PFSK-1 (cell line): ENCODE results near the gene SPSB4.

Experiments used
- POLR2AphosphoS5 ChIP-seq: IDR thresholded peaks from 2 replicates; pipeline ENCODE4 v1.6.1; 2012; ENCODE audit warnings: low read depth, mild to moderate bottlenecking, control low read depth, low read length, moderate library complexity
- TAF1 ChIP-seq: IDR thresholded peaks from 2 replicates; pipeline ENCODE4 v1.6.1; 2012; ENCODE audit warnings: low read length, control low read depth, borderline replicate concordance; ENCODE audit not compliant: insufficient read depth
- TF ChIP-seq, protein P1 (sequence below), 2 experiments: IDR thresholded peaks; 2 replicates each; pipeline versions ENCODE4 v1.6.1 to v1.8.0; 2011 to 2012; ENCODE audit warnings: low read depth in 2 of 2, low read length in 2 of 2, control low read depth in 1 of 2, inconsistent platforms in 1 of 2, mild to moderate bottlenecking in 1 of 2, moderate library complexity in 1 of 2; ENCODE audit not compliant: insufficient read depth in 1 of 2

DNA sequence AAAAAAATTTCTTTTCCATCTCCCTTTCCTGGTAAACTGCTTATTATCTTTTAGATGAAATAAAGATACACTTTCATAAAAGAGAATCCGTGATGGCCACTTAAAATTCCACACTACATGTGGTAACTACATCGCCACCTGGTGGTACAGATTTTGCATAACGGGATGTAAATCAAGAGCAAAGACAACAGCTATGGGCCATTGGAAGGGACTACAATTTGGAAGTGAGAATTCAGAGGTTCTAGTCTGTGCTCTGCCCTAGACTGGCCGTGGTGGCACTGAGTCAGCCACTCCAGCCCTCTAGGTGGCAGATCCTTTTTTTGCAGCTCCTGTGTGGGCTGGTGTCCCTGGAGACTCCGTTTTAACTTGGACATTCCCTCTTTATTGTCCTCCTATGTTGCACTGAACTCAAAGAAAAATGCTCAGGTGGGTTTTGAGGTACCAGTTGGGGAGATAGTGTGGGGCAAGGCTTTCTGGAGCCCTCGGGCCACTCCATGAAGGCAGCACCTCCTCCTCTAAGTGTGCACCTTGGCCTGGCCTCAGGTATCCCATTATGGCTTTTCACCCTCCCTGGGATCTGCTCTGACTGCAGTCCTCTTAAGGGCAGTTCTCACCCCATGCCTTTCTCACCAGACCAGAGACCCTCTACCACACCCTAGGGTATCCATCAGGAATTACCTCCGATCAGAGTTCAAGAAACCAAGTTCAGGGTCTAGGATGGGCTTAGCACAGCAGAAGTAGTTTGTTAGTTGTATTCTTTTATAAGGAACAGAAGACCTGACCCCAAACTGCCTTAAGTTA, 54.9 kb downstream of the SPSB4 start:
- TF ChIP-seq POLR2AphosphoS5 (no peak), TAF1 (no peak)
- TF ChIP-seq, protein P1, sequence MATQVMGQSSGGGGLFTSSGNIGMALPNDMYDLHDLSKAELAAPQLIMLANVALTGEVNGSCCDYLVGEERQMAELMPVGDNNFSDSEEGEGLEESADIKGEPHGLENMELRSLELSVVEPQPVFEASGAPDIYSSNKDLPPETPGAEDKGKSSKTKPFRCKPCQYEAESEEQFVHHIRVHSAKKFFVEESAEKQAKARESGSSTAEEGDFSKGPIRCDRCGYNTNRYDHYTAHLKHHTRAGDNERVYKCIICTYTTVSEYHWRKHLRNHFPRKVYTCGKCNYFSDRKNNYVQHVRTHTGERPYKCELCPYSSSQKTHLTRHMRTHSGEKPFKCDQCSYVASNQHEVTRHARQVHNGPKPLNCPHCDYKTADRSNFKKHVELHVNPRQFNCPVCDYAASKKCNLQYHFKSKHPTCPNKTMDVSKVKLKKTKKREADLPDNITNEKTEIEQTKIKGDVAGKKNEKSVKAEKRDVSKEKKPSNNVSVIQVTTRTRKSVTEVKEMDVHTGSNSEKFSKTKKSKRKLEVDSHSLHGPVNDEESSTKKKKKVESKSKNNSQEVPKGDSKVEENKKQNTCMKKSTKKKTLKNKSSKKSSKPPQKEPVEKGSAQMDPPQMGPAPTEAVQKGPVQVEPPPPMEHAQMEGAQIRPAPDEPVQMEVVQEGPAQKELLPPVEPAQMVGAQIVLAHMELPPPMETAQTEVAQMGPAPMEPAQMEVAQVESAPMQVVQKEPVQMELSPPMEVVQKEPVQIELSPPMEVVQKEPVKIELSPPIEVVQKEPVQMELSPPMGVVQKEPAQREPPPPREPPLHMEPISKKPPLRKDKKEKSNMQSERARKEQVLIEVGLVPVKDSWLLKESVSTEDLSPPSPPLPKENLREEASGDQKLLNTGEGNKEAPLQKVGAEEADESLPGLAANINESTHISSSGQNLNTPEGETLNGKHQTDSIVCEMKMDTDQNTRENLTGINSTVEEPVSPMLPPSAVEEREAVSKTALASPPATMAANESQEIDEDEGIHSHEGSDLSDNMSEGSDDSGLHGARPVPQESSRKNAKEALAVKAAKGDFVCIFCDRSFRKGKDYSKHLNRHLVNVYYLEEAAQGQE (IDR thresholded peaks at IDR 0.05; ENCODE audit: insufficient read depth in 1 of 2, low read depth in 2 of 2, low read length in 2 of 2): no peak
